H1 (cell line): ENCODE measurements around the gene FXR1. TPM values are rescaled to one million over a fixed set of nuclear protein-coding genes. Genes with fewer than 3 reads are reported as not detected.

ENCODE experiments used
- CTCF ChIA-PET: fragments of 300-600 bp; sonication (Branson Sonifier 250); formaldehyde crosslinking; loops from one replicate; lab custom pipeline; 2021; ENCODE audit not compliant: partially characterized antibody; lab: Charles Lee
- POLR2A ChIA-PET: fragments of 300-600 bp; sonication (Branson Sonifier 250); formaldehyde crosslinking; loops from one replicate; lab custom pipeline; 2021; ENCODE audit warnings: inconsistent platforms; ENCODE audit not compliant: partially characterized antibody; lab: Charles Lee
- DNase-seq, 2 experiments: peaks; one replicate each; pipeline versions ENCODE4 v3.0.0 to v3.0.0-alpha.2; 2010 to 2022; ENCODE audit warnings: low spot score in 2 of 2, low read depth in 1 of 2, mixed read lengths in 1 of 2
- FAIRE-seq: peaks from 2 replicates; lab custom pipeline; 2011; peaks lifted over from hg19 to GRCh38; lab: Jason Lieb, UNC
- H2AFZ ChIP-seq: 2 replicates; pipeline ENCODE4 v1.8.1; 2012; ENCODE audit warnings: low read length, inconsistent platforms
- H2AK5ac ChIP-seq: 2 replicates; pipeline ENCODE4 v1.6.1; 2013; ENCODE audit warnings: low read depth, low read length
- H2BK120ac ChIP-seq: replicated peaks from 2 replicates; pipeline ENCODE3; 2013; ENCODE audit warnings: low read depth, low read length, inconsistent platforms
- H2BK12ac ChIP-seq: 2 replicates; pipeline ENCODE4 v1.6.1; 2013; ENCODE audit warnings: low read depth, low read length
- H2BK15ac ChIP-seq: 2 replicates; pipeline ENCODE4 v1.6.1; 2013; ENCODE audit warnings: low read length
- H2BK20ac ChIP-seq: 2 replicates; pipeline ENCODE4 v1.6.1; 2013; ENCODE audit warnings: low read length
- H2BK5ac ChIP-seq: 2 replicates; pipeline ENCODE4 v1.6.1; 2013; ENCODE audit warnings: low read depth, low read length
- H3K14ac ChIP-seq: 2 replicates; pipeline ENCODE4 v1.6.1; 2013; ENCODE audit warnings: inconsistent platforms; ENCODE audit not compliant: insufficient read length
- H3K18ac ChIP-seq: 2 replicates; pipeline ENCODE4 v1.6.1; 2013; ENCODE audit warnings: low read length; ENCODE audit errors: extremely low read depth
- H3K23ac ChIP-seq: 2 replicates; pipeline ENCODE4 v1.6.1; 2013; ENCODE audit warnings: inconsistent platforms; ENCODE audit not compliant: insufficient read length
- H3K23me2 ChIP-seq: 2 replicates; pipeline ENCODE4 v1.6.1; 2013; ENCODE audit warnings: low read depth, low read length
- H3K27ac ChIP-seq: 2 replicates; pipeline ENCODE4 v1.6.1; 2011; ENCODE audit warnings: low read depth, low read length, inconsistent platforms
- H3K27me3 ChIP-seq, 4 experiments: replicated peaks in 1 of 4; 1 replicate in 1 of 4; 2 replicates in 3 of 4; pipeline versions ENCODE4 v1.6.1 to v1.8.1; 2011 to 2013; ENCODE audit warnings: low read length in 3 of 4, mild to moderate bottlenecking in 3 of 4, inconsistent platforms in 2 of 4, mixed read lengths in 2 of 4, moderate library complexity in 1 of 4; ENCODE audit not compliant: control insufficient read depth in 3 of 4, insufficient read depth in 3 of 4; ENCODE audit errors: extremely low read depth in 1 of 4
- H3K36me3 ChIP-seq, 4 experiments: 2 replicates each; pipeline versions ENCODE4 v1.6.1 to v1.8.1; 2011 to 2013; ENCODE audit warnings: mild to moderate bottlenecking in 4 of 4, low read length in 3 of 4, moderate library complexity in 2 of 4, control low read depth in 1 of 4, inconsistent platforms in 1 of 4; ENCODE audit not compliant: insufficient read depth in 4 of 4, control insufficient read depth in 2 of 4
- H3K4ac ChIP-seq: replicated peaks from 2 replicates; pipeline ENCODE3; 2013; ENCODE audit warnings: low read length, low read depth, mixed read lengths, inconsistent platforms; ENCODE audit not compliant: insufficient read length
- H3K4me1 ChIP-seq, 4 experiments: replicated peaks in 1 of 4; 1 replicate in 1 of 4; 2 replicates in 3 of 4; pipeline versions ENCODE4 v1.6.1 to v1.8.1; 2011 to 2013; ENCODE audit warnings: low read length in 3 of 4, inconsistent platforms in 2 of 4, mixed read lengths in 1 of 4; ENCODE audit not compliant: insufficient read depth in 4 of 4, control insufficient read depth in 3 of 4
- H3K4me2 ChIP-seq, 2 experiments: 2 replicates each; pipeline versions ENCODE4 v1.6.1 to v1.8.1; 2011 to 2013; ENCODE audit warnings: low read depth in 2 of 2, low read length in 2 of 2, control low read depth in 1 of 2, inconsistent platforms in 1 of 2, mild to moderate bottlenecking in 1 of 2; ENCODE audit not compliant: insufficient read depth in 1 of 2
- H3K4me3 ChIP-seq, 4 experiments: fragments of 200-600, 300-600 bp in 1 of 4; sonication (generic), shearing (Covaris generic), sonication (Bioruptor Twin) in 1 of 4; 2 replicates each; pipeline versions ENCODE4 v1.5.1 to v1.8.1; 2011 to 2016; ENCODE audit warnings: low read length in 4 of 4, low read depth in 3 of 4, control low read depth in 2 of 4, inconsistent platforms in 2 of 4, mild to moderate bottlenecking in 2 of 4, mixed read lengths in 1 of 4, moderate library complexity in 1 of 4; ENCODE audit not compliant: insufficient read depth in 2 of 4; ENCODE audit errors: extremely low read depth in 1 of 4
- H3K56ac ChIP-seq: replicated peaks from 2 replicates; pipeline ENCODE3; 2013; ENCODE audit warnings: low read depth, mild to moderate bottlenecking, mixed read lengths, low read length, inconsistent platforms; ENCODE audit not compliant: insufficient read length
- H3K79me1 ChIP-seq: 2 replicates; pipeline ENCODE4 v1.6.1; 2013; ENCODE audit warnings: low read depth, low read length, control low read depth
- H3K79me2 ChIP-seq, 2 experiments: 2 replicates each; pipeline versions ENCODE4 v1.6.1 to v1.8.1; 2012 to 2013; ENCODE audit warnings: low read length in 2 of 2, mild to moderate bottlenecking in 2 of 2, inconsistent platforms in 1 of 2; ENCODE audit not compliant: insufficient read depth in 2 of 2, control insufficient read depth in 1 of 2
- H3K9ac ChIP-seq, 4 experiments: replicated peaks in 1 of 4; 1 replicate in 1 of 4; 2 replicates in 3 of 4; pipeline versions ENCODE4 v1.6.1 to v1.8.1; 2011 to 2013; ENCODE audit warnings: low read depth in 3 of 4, low read length in 3 of 4, control low read depth in 2 of 4, mild to moderate bottlenecking in 2 of 4, moderate library complexity in 2 of 4, inconsistent platforms in 1 of 4; ENCODE audit errors: extremely low read depth in 1 of 4
- H3K9me3 ChIP-seq, 2 experiments: 2 replicates each; pipeline versions ENCODE4 v1.6.1 to v1.8.1; 2012 to 2013; ENCODE audit warnings: mild to moderate bottlenecking in 2 of 2, moderate library complexity in 2 of 2, control low read depth in 1 of 2, inconsistent platforms in 1 of 2, low read depth in 1 of 2, low read length in 1 of 2, mixed read lengths in 1 of 2; ENCODE audit not compliant: insufficient read depth in 2 of 2
- H4K20me1 ChIP-seq, 2 experiments: replicated peaks in 1 of 2; 2 replicates each; pipeline versions ENCODE3 to v1.8.1; 2011 to 2013; ENCODE audit warnings: inconsistent platforms in 2 of 2, low read length in 2 of 2, mild to moderate bottlenecking in 1 of 2; ENCODE audit not compliant: insufficient read depth in 2 of 2, control insufficient read depth in 1 of 2
- H4K5ac ChIP-seq: 2 replicates; pipeline ENCODE4 v1.6.1; 2013; ENCODE audit warnings: low read length, low read depth, mixed read lengths, inconsistent platforms; ENCODE audit not compliant: insufficient read length
- H4K8ac ChIP-seq: 2 replicates; pipeline ENCODE4 v1.8.0; 2013; ENCODE audit warnings: mild to moderate bottlenecking, moderate library complexity, low read length, inconsistent platforms; ENCODE audit not compliant: insufficient read depth; ENCODE audit errors: extremely low read depth
- H4K91ac ChIP-seq: replicated peaks from 2 replicates; pipeline ENCODE3; 2013; ENCODE audit warnings: low read length, mixed read lengths, inconsistent platforms; ENCODE audit not compliant: insufficient read length
- CBX8 ChIP-seq: fragments of 300-800, 300-1000 bp; sonication (generic); IDR thresholded peaks from 2 replicates; pipeline ENCODE4 v1.7.1; 2016; ENCODE audit warnings: low read depth, low read length, borderline replicate concordance
- FOSL1 ChIP-seq: IDR thresholded peaks from 2 replicates; pipeline ENCODE4 v1.6.1; 2011; ENCODE audit warnings: mild to moderate bottlenecking, low read depth, low read length, moderate library complexity; ENCODE audit not compliant: insufficient read depth
- GABPA ChIP-seq: IDR thresholded peaks from 2 replicates; pipeline ENCODE4 v1.6.1; 2011; ENCODE audit warnings: mild to moderate bottlenecking, low read length, moderate library complexity, borderline replicate concordance; ENCODE audit not compliant: insufficient read depth
- HDAC6 ChIP-seq: IDR thresholded peaks from one replicate; pipeline ENCODE4 v1.7.1; 2012; ENCODE audit warnings: low read depth, mild to moderate bottlenecking, inconsistent platforms, low read length, moderate library complexity
- SIRT6 ChIP-seq: IDR thresholded peaks from one replicate; pipeline ENCODE4 v1.7.1; 2012; ENCODE audit warnings: low read length, inconsistent platforms
- TAF1 ChIP-seq: IDR thresholded peaks from 2 replicates; pipeline ENCODE4 v1.6.1; 2011; ENCODE audit warnings: mild to moderate bottlenecking, low read depth, low read length
- WGBS, 2 experiments: shearing (Covaris generic) in 1 of 2; methylation state at CpG; one replicate each; pipeline versions ENCODE4 v1.1.6 to v1.1.7; 2013 to 2015; ENCODE audit warnings: low lambda C conversion rate in 2 of 2, mixed read lengths in 2 of 2, inconsistent platforms in 1 of 2, low coverage in 1 of 2, missing lambda C conversion rate in 1 of 2; ENCODE audit not compliant: insufficient replicate concordance in 2 of 2, insufficient coverage in 1 of 2, insufficient read length in 1 of 2; ENCODE audit errors: extremely low coverage in 1 of 2, missing lambda C conversion rate in 1 of 2; 5-methylcytosine and 5-hydroxymethylcytosine counted together
- polyA plus RNA-seq, 7 experiments: library from polyadenylated mRNA; depleted of rRNA in 3 of 7; stranded (reverse) in 5 of 7; unstranded in 2 of 7; fragments of >200 nt in 5 of 7; fragments of 200-250 nt in 2 of 7; gene quantifications; 1 replicate in 5 of 7; 2 replicates in 1 of 7; 4 replicates in 1 of 7; pipeline versions ENCODE4 v1.2.1 to v1.2.3, GENCODE V29; 2011 to 2013; ENCODE audit warnings: missing spikeins in 2 of 7, mixed read lengths in 2 of 7
- total RNA-seq: library from RNA; stranded (reverse); fragmentation: NEBNext Ultra II Directional; extraction: Animal tissue kit (Norgen Biotek cat#: 25700); gene quantifications from 2 replicates; pipeline ENCODE4 v1.2.1, GENCODE V29; 2021
- TF ChIP-seq, protein P1 (sequence below): IDR thresholded peaks from 2 replicates; pipeline ENCODE4 v1.6.1; 2011; ENCODE audit warnings: low read depth, mild to moderate bottlenecking, low read length; ENCODE audit not compliant: insufficient read depth

FXR1 gene
- total and polyA plus RNA-seq, 2 of the 8 experiments (the other 6 are each of a cell fraction or from before 2014, with no cell fraction given), result 108 to 283 TPM

DNA sequence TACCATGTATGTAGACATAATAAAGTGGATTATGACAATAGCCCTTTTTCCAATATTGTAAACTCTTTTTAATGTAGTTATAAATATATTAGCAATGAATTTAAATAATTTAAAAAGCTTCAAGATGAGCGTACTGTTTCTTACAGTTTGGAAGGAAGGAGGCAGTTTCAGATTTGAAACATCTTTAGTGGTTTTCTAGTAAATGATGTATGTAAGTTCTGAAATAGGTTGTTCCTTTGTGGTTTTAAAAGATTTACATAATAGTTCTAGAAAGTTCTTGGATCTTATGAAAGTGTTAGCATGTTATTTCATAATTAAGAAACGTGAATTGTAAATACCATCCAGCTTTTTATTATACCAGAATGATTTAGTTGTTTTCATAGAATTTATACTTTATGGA lies 61.1 kb downstream of the FXR1 start:
- Histone ChIP-seq H2AK5ac (no peak overlapping the region), H2BK5ac (no peak overlapping the region), H3K27ac (no peak overlapping the region), H3K23me2 (no peaks in the 10 kb centered on the region), H3K79me1 (no peaks in the 10 kb centered on the region), H4K91ac (no peak overlapping the region), H3K4me2 (no peak overlapping the region), H3K23ac (no peak overlapping the region), H3K27me3 (no peaks in the 10 kb centered on the region), H3K18ac (no peak overlapping the region), H2BK12ac (no peak overlapping the region), H4K5ac (no peak overlapping the region), H4K8ac (no peak overlapping the region), H2BK120ac (no peak overlapping the region), H2BK20ac (no peak overlapping the region), H3K4me1 (no peaks in the 10 kb centered on the region), H3K14ac (no peak overlapping the region), H3K56ac (no peak overlapping the region), H2AFZ (no peak overlapping the region), H3K9me3 (no peaks in the 10 kb centered on the region), H2BK15ac (no peak overlapping the region), H4K20me1 (peaks cover 0 to 2% of the 10 kb centered on the region in 2 experiments), H3K79me2 (no peaks in the 10 kb centered on the region), H3K36me3 (peaks cover 2 to 96% (median 31%) of the 10 kb centered on the region in 4 experiments), H3K9ac (no peak overlapping the region), H3K4ac (no peak overlapping the region), H3K4me3 (no peak overlapping the region)
- DNase-seq (no peak), FAIRE-seq (no peak)
- WGBS, 2 experiments, result 92% methylated on average over 2 of the region's 2 CpGs; no CpG with 5 or more reads in 1 of the 2 experiments
- CTCF ChIA-PET, result interaction anchor here (1.4 kb wide), 1 partner anchor 170 kb away, joined by 3 read pairs; no protein-coding TSS in a partner anchor
- TF ChIP-seq, protein P1, sequence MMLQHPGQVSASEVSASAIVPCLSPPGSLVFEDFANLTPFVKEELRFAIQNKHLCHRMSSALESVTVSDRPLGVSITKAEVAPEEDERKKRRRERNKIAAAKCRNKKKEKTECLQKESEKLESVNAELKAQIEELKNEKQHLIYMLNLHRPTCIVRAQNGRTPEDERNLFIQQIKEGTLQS, result no peak
- TF ChIP-seq FOSL1 (no peak), TAF1 (no peak), GABPA (no peak), SIRT6 (no peak), CBX8 (no peak), HDAC6 (no peak)
- POLR2A ChIA-PET, result interaction anchor here (1.4 kb wide), 1 partner anchor 16 kb away, joined by 4 read pairs; the partner anchor contains the start of gene DNAJC19
